IPS DF 6.9 (cell line): ENCODE measurements around the gene UGT1A4.

Experiments
- DNase-seq: peaks from one replicate; pipeline ENCODE4 v3.0.0-alpha.2; 2013; ENCODE audit warnings: low read depth, low spot score
- H3K27ac ChIP-seq: one replicate; pipeline ENCODE4 v1.5.1; 2013; ENCODE audit warnings: low read length, control low read depth
- H3K27me3 ChIP-seq: 2 replicates; pipeline ENCODE4 v1.6.1; 2013; ENCODE audit warnings: mild to moderate bottlenecking, low read length; ENCODE audit not compliant: control insufficient read depth, insufficient read depth
- H3K36me3 ChIP-seq: 2 replicates; pipeline ENCODE4 v1.6.1; 2013; ENCODE audit warnings: low read length; ENCODE audit not compliant: control insufficient read depth, insufficient read depth
- H3K4me1 ChIP-seq: 2 replicates; pipeline ENCODE4 v1.6.1; 2013; ENCODE audit warnings: low read length; ENCODE audit not compliant: control insufficient read depth, insufficient read depth
- H3K4me3 ChIP-seq: 2 replicates; pipeline ENCODE4 v1.5.1; 2013; ENCODE audit warnings: mild to moderate bottlenecking, low read length
- H3K9me3 ChIP-seq: 2 replicates; pipeline ENCODE4 v1.6.1; 2013; ENCODE audit warnings: low read length, inconsistent platforms; ENCODE audit not compliant: control insufficient read depth, insufficient read depth
- WGBS: extraction: QIAGEN DNeasy Blood & Tissue Kit; methylation state at CpG from one replicate; pipeline ENCODE4 v1.1.7; 2013; ENCODE audit warnings: mixed read lengths, missing lambda C conversion rate; ENCODE audit not compliant: insufficient read length, insufficient coverage; 5-methylcytosine and 5-hydroxymethylcytosine counted together

The UGT1A4 gene

GRCh38 chr2:233818639-233819621 is 100.4 kb downstream of the UGT1A4 start:
- DNase-seq = no peak
- Histone ChIP-seq H3K9me3 (no peaks in the 10 kb centered on the region), H3K4me3 (no peak overlapping the region), H3K36me3 (no peaks in the 10 kb centered on the region; the same call in 1 of the 2 replicates), H3K4me1 (no peaks in the 10 kb centered on the region), H3K27me3 (no peaks in the 10 kb centered on the region), H3K27ac (no peak overlapping the region)
- WGBS = no CpG with 5 or more reads among the region's 17 CpGs

- H3K4me1 ChIP-seq = no peaks in the 10 kb centered on the region
- WGBS = no CpG with 5 or more reads among the region's 18 CpGs
- no peaks in the 10 kb centered on the region for H3K27me3 ChIP-seq
- H3K4me3 ChIP-seq = no peak overlapping the region
- H3K27ac ChIP-seq = no peak overlapping the region
- H3K9me3 ChIP-seq = no peaks in the 10 kb centered on the region
- DNase-seq = no peak
- no peaks in the 10 kb centered on the region; the same call in 1 of the 2 replicates for H3K36me3 ChIP-seq
Measured at GRCh38 chr2:233819884-233820773, 101.6 kb downstream of the UGT1A4 start.

- no CpG with 5 or more reads among the region's 6 CpGs for WGBS
- no peaks in the 10 kb centered on the region for H3K4me1 ChIP-seq
- no peak overlapping the region for H3K4me3 ChIP-seq
- H3K27ac ChIP-seq = no peak overlapping the region
- no peaks in the 10 kb centered on the region for H3K9me3 ChIP-seq
- H3K36me3 ChIP-seq = no peaks in the 10 kb centered on the region; the same call in 1 of the 2 replicates
- no peaks in the 10 kb centered on the region for H3K27me3 ChIP-seq
- no peak for DNase-seq
Measured at GRCh38 chr2:233820774-233821105, 102.2 kb downstream of the UGT1A4 start.

GRCh38 chr2:233821196-233821595 is 102.7 kb downstream of the UGT1A4 start:
- WGBS = no CpG with 5 or more reads among the region's 3 CpGs
- Histone ChIP-seq H3K27me3 (no peaks in the 10 kb centered on the region), H3K4me1 (no peaks in the 10 kb centered on the region)

GRCh38 chr2:233821709-233822100 is 103.2 kb downstream of the UGT1A4 start:
- no peak for DNase-seq
- Histone ChIP-seq H3K36me3 (no peaks in the 10 kb centered on the region; the same call in 1 of the 2 replicates), H3K4me3 (no peak overlapping the region), H3K27me3 (no peaks in the 10 kb centered on the region), H3K9me3 (no peaks in the 10 kb centered on the region), H3K27ac (no peak overlapping the region), H3K4me1 (no peaks in the 10 kb centered on the region)
- WGBS = no CpG with 5 or more reads among the region's 8 CpGs

More at GRCh38 chr2:233821196-233821595, 102.7 kb downstream of the UGT1A4 start:
- H3K9me3 ChIP-seq = no peaks in the 10 kb centered on the region
- no peak for DNase-seq
- H3K27ac ChIP-seq = no peak overlapping the region
- H3K4me3 ChIP-seq = no peak overlapping the region
- H3K36me3 ChIP-seq = no peaks in the 10 kb centered on the region; the same call in 1 of the 2 replicates

- WGBS = no CpG with 5 or more reads among the region's 21 CpGs
- H3K4me1 ChIP-seq = no peaks in the 10 kb centered on the region
- H3K27me3 ChIP-seq = no peaks in the 10 kb centered on the region
- no peaks in the 10 kb centered on the region for H3K9me3 ChIP-seq
- DNase-seq = no peak
- H3K4me3 ChIP-seq = no peak overlapping the region
- no peaks in the 10 kb centered on the region; the same call in 1 of the 2 replicates for H3K36me3 ChIP-seq
- no peak overlapping the region for H3K27ac ChIP-seq
Measured at GRCh38 chr2:233822101-233822771, 103.7 kb downstream of the UGT1A4 start.
